Measurements from ENCODE around the gene SLC44A5. TPM values are rescaled to one million over a fixed set of nuclear protein-coding genes. Genes with fewer than 3 reads are reported as not detected.

The SLC44A5 gene
- total RNA-seq, 4 donors from 2014 or later, result 2.2 to 5.2 (median 3.3) TPM; not detected in 1

- in situ Hi-C loops (cut with MboI; ENCODE audit: low pct_ligation_motif_present in 1 of 4, low pct_unique_long_range_greater_than_20kb in 1 of 4, low sequenced_read_pairs in 3 of 4), result no loop called here
- Histone ChIP-seq H3K27me3 (no peaks in the 10 kb centered on the region), H3K4me3 (no peak overlapping the region), H3K27ac (no peak overlapping the region), H3K9me3 (no peaks in the 10 kb centered on the region), H3K4me1 (no peaks in the 10 kb centered on the region), H3K36me3 (no peaks in the 10 kb centered on the region)
- TF ChIP-seq EP300 (IDR thresholded peaks at IDR 0.05; ENCODE audit: low read depth), result no peak
- TF ChIP-seq POLR2A (IDR thresholded peaks at IDR 0.05), result no peak
- TF ChIP-seq POLR2AphosphoS5 (IDR thresholded peaks at IDR 0.05), result no peak
- TF ChIP-seq CTCF (IDR thresholded peaks at IDR 0.05), result no peak
- WGBS, 2 donors (ENCODE audit: low coverage in 1 of 2), result 31 to 40% methylated on average over 2 of the region's 2 CpGs
- intact Hi-C loops (cut with DNase I; ENCODE audit: low total_unique reads), result no loop called here
- no peak for DNase-seq
These were observed 92.2 kb downstream of the SLC44A5 start for GRCh38 chr1:75518686-75519085.

DNA sequence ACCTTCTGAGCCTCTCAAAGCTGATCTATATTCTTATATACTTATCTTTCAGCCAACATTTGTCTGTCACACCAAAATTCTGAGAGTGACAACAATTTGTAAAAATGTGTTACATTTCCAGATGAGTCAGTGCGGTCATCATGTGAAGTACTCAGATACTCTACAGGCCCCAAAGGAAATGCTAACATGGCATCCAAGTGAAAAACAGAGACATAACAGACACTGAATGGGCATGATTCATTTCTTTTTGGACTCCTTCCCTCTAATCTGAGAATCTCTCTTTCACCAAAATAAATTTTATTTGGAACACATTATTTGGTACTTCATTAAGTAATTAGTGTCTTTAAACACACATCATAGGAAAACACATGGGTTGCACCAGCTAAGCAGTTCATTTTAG is 96.6 kb downstream of the SLC44A5 start:
- H3K27me3 ChIP-seq, result no peaks in the 10 kb centered on the region
- TF ChIP-seq POLR2A (IDR thresholded peaks at IDR 0.05), result no peak
- no peak for TF ChIP-seq POLR2AphosphoS5 (IDR thresholded peaks at IDR 0.05)
- no peak for TF ChIP-seq CTCF (IDR thresholded peaks at IDR 0.05)
- no peak for TF ChIP-seq EP300 (IDR thresholded peaks at IDR 0.05; ENCODE audit: low read depth)
- no peak overlapping the region for H3K4me3 ChIP-seq
- DNase-seq, result no peak
- H3K36me3 ChIP-seq, result no peaks in the 10 kb centered on the region
- H3K9me3 ChIP-seq, result no peaks in the 10 kb centered on the region
- intact Hi-C loops (cut with DNase I; ENCODE audit: low total_unique reads) (no loop called here), in situ Hi-C loops (cut with MboI; ENCODE audit: low pct_ligation_motif_present in 1 of 4, low pct_unique_long_range_greater_than_20kb in 1 of 4, low sequenced_read_pairs in 3 of 4) (no loop called here)
- 86 to 92% methylated on average over 1 of the region's 1 CpG for WGBS, 2 donors (ENCODE audit: low coverage in 1 of 2)
- H3K4me1 ChIP-seq, result no peaks in the 10 kb centered on the region
- H3K27ac ChIP-seq, result no peak overlapping the region

DNA sequence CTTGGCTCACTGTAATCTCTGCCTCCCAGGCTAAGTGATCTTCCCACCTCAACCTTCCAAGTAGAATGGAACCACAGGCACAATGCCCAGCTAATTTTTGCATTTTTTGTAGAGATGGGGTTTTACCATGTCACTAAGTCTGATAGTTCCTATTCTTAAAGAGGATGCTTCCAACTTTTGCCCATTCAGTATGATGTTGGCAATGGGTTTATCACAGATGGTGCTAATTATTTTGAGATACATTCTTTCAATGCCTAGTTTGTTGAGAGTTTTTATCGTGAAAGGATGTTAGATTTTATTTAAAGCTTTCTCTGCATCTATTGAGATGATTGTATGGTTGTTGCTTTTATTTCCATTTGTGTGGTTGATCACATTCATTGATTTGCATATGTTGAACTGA is 103.9 kb downstream of the SLC44A5 start:
- Histone ChIP-seq H3K27ac (no peak overlapping the region), H3K9me3 (no peaks in the 10 kb centered on the region), H3K27me3 (no peaks in the 10 kb centered on the region), H3K4me1 (no peaks in the 10 kb centered on the region), H3K36me3 (no peaks in the 10 kb centered on the region), H3K4me3 (no peak overlapping the region)
- 67 to 88% methylated on average over 1 of the region's 1 CpG for WGBS, 2 donors (ENCODE audit: low coverage in 1 of 2)
- intact Hi-C loops (cut with DNase I; ENCODE audit: low total_unique reads), result loop anchor here (1.0 kb wide), 1 partner anchor 42 kb away; no protein-coding TSS in a partner anchor
- in situ Hi-C loops (cut with MboI; ENCODE audit: low pct_ligation_motif_present in 1 of 4, low pct_unique_long_range_greater_than_20kb in 1 of 4, low sequenced_read_pairs in 3 of 4), result no loop called here
- no peak for TF ChIP-seq POLR2A (IDR thresholded peaks at IDR 0.05)
- TF ChIP-seq CTCF (IDR thresholded peaks at IDR 0.05), result no peak
- TF ChIP-seq EP300 (IDR thresholded peaks at IDR 0.05; ENCODE audit: low read depth), result no peak
- TF ChIP-seq POLR2AphosphoS5 (IDR thresholded peaks at IDR 0.05), result no peak
- DNase-seq, result no peak

GRCh38 chr1:75503221-75503974 is 107.5 kb downstream of the SLC44A5 start:
- in situ Hi-C loops (cut with MboI; ENCODE audit: low pct_ligation_motif_present in 1 of 4, low pct_unique_long_range_greater_than_20kb in 1 of 4, low sequenced_read_pairs in 3 of 4) (no loop called here), intact Hi-C loops (cut with DNase I; ENCODE audit: low total_unique reads) (no loop called here)
- no peak overlapping the region for H3K27ac ChIP-seq
- H3K27me3 ChIP-seq, result no peaks in the 10 kb centered on the region
- 66 to 70% methylated on average over 7 of the region's 7 CpGs for WGBS, 2 donors (ENCODE audit: low coverage in 1 of 2)
- DNase-seq, result no peak
- H3K4me3 ChIP-seq, result no peak overlapping the region
- H3K9me3 ChIP-seq, result no peaks in the 10 kb centered on the region
- TF ChIP-seq POLR2A (IDR thresholded peaks at IDR 0.05) (no peak), CTCF (IDR thresholded peaks at IDR 0.05) (no peak), POLR2AphosphoS5 (IDR thresholded peaks at IDR 0.05) (no peak), EP300 (IDR thresholded peaks at IDR 0.05; ENCODE audit: low read depth) (no peak)
- no peaks in the 10 kb centered on the region for H3K4me1 ChIP-seq
- H3K36me3 ChIP-seq, result no peaks in the 10 kb centered on the region

Measured in transverse colon (tissue), 4 donors.